Myocyte (in vitro differentiated cells): ENCODE data around the gene MAST4. TPM values are rescaled to one million over a fixed set of nuclear protein-coding genes. Genes with fewer than 3 reads are reported as not detected.
"Not testable (repeated sequence)": the region's sequence is repeated elsewhere in the genome, so short reads cannot be mapped to it uniquely, and the experiment has no call there.

Experiments
- DNase-seq: peaks from one replicate; pipeline ENCODE4 v3.0.0-alpha.2; 2012; ENCODE audit warnings: low read depth
- total RNA-seq: library from RNA; depleted of rRNA; stranded (reverse); fragments of >200 nt; gene quantifications from 2 replicates; pipeline ENCODE4 v1.2.3, GENCODE V29; 2014

MAST4 gene
- total RNA-seq, 1 donor from 2014 or later = 7.6 TPM

DNA sequence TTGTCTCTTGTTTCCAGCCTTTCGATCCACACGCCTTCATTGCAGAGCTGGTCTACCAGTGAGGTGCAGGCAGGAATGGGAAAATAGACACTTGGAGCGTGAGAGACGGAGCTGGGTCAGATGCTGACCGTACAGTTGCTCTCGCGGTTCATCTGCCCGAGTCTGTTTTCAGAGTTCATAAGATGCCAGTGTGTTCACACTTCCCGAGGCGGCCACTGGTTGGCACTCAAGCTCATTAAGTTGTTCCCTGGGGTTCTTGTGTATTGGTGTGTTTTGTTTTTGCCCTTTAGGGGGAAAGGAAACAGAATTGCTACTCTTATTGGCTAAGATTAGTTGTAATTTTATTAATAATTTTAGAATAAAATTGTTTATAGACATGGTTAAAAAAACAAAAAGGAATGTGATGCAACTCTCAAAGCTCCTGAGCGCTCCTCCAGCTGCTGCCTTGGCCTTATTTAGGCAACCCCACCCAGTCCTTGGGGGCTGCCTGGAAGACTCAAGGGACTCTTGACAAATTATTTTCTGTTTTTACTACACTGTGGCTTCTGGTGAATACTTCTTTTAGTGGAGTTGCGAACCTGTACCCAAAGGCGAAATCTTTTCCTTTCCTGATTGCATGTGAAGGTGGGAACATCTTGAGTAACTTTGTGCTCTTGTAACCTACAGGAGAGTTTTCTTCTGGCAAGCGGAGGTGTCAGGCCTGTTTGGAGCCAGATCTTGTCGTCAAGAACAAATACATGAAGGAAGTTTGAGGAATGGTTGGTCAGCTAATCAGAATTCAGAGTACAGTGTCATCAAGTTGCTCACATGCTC is 146.1 kb downstream of the MAST4 start:
- DNase-seq = peak; percentile 85

DNA sequence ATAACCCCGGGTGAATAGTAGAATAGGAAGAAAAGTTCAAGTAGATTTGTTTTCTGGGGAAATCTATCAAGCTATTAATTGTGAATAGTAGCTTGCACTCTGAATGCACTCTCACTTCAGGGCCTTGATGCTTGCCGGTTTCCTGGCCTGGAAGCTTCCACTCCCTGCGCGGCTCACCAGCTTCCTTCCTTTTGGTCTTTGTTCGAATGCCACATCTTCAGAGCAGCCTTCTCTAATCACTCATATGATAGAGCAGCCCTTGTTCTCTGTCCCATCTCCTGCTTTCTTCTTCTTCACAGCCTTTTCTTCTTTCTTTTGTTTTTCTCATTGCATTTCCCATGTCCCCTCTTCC is 146.7 kb downstream of the MAST4 start:
- no peak for DNase-seq

GRCh38 chr5:66743344-66743743 is 147.2 kb downstream of the MAST4 start:
- DNase-seq = no peak

DNA sequence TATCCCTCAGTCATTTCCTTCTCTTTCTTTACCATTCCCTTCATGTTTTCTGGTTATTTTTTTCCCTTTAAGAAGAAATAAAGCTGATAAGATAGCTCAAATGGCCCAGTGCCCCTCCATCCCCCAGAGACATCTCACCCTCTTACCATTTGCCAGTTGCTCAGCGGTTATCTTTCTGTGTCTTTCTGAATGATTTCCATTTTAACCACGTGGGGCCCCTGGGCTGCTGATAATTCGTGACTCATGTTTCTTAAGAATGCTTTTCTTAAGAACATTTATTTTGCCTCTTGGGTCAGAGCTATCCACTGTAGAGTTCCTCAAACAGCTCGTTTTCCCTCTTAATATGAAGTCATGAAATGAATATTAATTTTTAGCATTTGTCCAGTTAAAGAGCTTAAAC is 147.8 kb downstream of the MAST4 start:
- peak; percentile 4 for DNase-seq

- DNase-seq = no peak
Observed at GRCh38 chr5:66745297-66745696, 149.1 kb downstream of the MAST4 start.

- DNase-seq = no peak
Observed at GRCh38 chr5:66747607-66748006, 151.4 kb downstream of the MAST4 start.

DNA sequence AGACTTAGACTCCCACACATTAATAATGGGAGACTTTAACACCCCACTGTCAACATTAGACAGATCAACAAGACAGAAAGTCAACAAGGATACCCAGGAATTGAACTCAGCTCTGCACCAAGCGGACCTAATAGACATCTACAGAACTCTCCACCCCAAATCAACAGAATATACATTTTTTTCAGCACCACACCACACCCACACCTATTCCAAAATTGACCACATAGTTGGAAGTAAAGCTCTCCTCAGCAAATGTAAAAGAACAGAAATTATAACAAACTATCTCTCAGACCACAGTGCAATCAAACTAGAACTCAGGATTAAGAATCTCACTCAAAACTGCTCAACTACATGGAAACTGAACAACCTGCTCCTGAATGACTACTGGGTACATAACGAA is 156.5 kb downstream of the MAST4 start:
- DNase-seq = not testable (repeated sequence)

DNA sequence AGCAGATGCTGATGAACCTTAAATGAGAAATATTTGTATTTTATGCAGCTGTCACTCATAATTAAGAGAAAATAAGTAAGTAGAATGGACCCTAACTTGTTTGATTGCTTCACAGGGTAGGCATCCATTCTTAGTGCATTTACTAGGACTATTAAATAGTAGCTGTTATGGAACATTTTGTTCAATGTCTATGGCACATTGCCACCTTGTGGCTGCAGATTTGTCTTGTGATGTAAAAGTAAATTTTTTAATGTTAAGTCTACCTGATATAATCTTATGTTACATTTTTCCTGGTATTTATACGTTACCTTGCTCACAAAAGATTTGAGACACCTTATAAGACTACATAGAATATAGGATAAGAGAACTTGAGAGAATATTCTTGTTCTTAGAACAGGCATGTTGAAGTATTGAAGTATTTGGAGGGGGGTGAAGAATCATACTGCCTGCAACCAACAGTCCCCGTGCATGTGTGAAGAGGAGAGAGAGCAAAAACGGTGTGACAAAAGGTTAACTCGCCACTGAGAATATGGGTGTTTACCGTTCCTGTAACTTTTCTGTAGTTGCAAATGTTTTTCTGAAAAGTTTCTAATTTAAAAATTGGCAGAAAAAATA is 161.1 kb downstream of the MAST4 start:
- DNase-seq = peak; percentile 39

DNA sequence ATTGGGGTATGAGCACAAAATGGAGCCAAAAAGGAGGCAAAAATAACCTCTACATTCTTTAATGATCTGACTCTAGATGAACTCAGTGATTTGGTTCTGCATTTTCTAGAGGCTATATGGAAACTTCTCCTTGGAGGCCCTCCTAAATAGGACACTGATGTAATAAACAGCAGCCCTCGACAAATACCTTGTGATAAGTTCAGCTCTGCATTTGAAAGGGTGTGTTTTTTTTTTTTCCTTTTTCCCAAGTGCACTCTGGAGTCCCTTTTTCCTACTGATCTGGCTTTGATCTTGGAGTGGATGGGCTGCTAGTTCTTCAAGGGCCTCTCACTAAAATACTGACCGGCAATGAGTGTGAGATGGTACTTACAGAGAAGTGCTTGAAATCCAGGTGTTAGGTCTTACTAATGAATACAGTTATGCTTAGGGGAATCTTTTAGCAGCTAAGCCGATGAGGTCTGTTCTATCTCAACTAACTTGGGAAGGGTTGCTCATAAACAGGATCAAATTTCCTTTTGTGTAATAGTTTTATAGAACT is 161.7 kb downstream of the MAST4 start:
- DNase-seq = no peak

GRCh38 chr5:66769030-66769733 is 173.0 kb downstream of the MAST4 start:
- no peak for DNase-seq

- DNase-seq = peak; percentile 43
Observed at GRCh38 chr5:66769839-66770617, 173.8 kb downstream of the MAST4 start.

GRCh38 chr5:66777868-66778267 is 181.7 kb downstream of the MAST4 start:
- DNase-seq = no peak

GRCh38 chr5:66779528-66779927 is 183.3 kb downstream of the MAST4 start:
- no peak for DNase-seq

DNA sequence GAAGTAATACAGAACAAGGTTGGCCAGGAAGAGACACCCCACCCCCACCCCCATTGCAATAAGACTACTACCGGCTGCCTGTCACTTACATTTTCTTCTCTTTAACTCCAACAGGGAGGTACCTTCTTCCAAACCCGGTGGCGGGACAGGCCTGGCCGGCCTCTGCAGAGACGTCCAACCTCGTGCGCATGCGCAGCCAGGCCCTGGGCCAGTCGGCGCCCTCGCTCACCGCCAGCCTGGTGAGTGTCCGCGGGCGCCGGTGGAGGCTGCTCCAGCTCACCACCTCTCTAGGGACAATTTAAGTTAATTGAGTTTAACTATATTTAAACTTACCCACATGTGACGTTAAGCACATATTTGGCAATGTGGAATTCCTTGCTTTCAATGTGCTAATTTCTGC is 192.4 kb downstream of the MAST4 start:
- no peak for DNase-seq

- DNase-seq = no peak
Observed at GRCh38 chr5:66789434-66789833, 193.2 kb downstream of the MAST4 start.

DNA sequence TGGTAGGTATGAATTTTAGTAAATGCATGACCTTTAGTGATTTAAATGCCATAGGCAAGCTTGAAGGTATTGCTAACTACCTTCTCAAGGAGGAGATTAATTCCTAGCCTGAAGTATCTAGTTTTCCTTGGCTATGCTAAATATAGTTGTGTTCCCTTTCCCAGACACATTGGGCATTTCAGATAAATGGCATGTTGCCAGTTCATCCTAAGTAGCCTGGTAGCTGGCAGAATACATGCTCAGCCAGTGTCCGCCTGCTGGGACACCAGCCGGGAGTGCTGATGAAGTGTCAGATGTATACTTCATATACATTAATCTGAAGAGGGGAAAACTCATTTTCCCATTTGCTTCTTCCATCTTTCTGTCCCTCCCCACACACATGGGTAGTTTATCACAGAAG is 196.9 kb downstream of the MAST4 start:
- no peak for DNase-seq

DNA sequence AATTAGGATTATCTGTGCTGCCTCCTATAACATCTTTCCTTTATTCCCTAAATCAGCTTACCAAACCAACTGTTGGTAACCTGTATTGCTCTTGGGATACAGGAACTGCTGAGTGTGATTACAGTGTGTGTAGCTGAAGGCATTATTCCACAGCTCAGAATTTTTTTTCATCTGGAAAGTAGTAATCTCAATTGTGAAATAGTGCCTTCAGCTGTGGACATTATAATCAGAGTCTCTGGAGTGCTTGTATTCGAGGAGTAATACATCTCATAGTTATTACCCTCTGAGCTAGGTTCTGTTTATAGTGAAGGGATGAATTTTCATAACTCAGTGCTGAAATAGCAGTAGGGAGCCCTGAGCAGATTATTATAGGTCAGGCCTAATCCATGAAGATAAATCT is 199.5 kb downstream of the MAST4 start:
- no peak for DNase-seq

- peak; percentile 13 for DNase-seq
Observed at GRCh38 chr5:66796305-66797292, 200.4 kb downstream of the MAST4 start.

DNA sequence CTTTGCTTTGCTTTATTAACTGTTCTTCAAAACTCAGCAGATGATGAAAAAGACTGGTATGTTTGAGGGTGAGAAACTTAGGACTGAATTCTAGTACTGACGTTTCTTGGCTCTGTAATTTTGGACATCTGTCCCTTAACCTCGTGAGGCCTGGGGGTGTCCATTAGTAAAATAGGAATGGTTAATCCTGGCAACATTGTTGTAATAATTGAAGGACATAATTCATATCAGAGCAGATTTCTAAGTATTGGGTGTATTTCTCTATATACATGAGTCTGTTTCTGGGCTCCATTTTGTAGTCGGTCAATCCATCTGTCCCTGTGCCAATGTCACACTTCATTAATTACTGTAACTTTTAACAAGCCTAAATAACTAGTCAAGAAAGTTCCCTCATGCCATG is 206.7 kb downstream of the MAST4 start:
- no peak for DNase-seq
